Measurements from ENCODE around the gene DKC1. TPM values are rescaled to one million over a fixed set of nuclear protein-coding genes. Genes with fewer than 3 reads are reported as not detected.

The DKC1 gene
- total RNA-seq, 1 experiment from 2014 or later: 107 TPM

DNA sequence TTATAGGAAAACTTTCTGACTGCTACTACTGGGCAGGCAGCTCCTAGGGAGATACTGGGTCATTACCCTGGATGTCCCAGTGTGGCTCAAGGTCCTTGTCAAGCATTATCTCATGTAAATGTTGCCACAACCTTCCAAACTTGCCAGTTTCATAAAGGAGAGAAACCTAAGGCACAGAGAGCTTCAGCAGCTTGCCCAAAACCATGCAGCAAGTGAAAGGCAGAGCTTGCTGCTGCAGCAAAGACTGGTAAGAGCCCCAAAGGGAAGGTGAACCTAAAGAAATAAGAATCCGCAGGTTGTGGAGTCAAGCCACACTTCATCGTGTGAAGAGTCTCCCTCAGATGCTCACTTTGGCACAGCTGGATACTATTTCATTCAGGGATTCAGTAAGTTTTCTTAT, 40.3 kb downstream of the DKC1 start:
- Histone ChIP-seq H3K9me3 (no peaks in the 10 kb centered on the region), H3K36me3 (ENCODE audit: control insufficient read depth, insufficient read depth, low read length) (no peaks in the 10 kb centered on the region), H3K4me1 (peaks cover 33% of the 10 kb centered on the region), H3K27me3 (replicated peaks; ENCODE audit: control insufficient read depth, insufficient read depth, low read length) (no peaks in the 10 kb centered on the region), H3K4me3 (ENCODE audit: low read depth, low read length) (no peak overlapping the region)
- H3K36me3 Mint-ChIP-seq (ENCODE audit: insufficient read depth, unreplicated experiment): no peaks in the 10 kb centered on the region
- intact Hi-C loops (cut with micrococcal nuclease; ENCODE audit: unreplicated experiment): no loop called here
- peaks cover 6% of the 10 kb centered on the region for H3K4me1 Mint-ChIP-seq (ENCODE audit: low read depth, unreplicated experiment)
- no peak overlapping the region for H3K4me3 Mint-ChIP-seq (ENCODE audit: unreplicated experiment)
- no peak for DNase-seq
- no peak for TF ChIP-seq CTCF (IDR thresholded peaks at IDR 0.05; ENCODE audit: insufficient read depth in 1 of 2, low read depth in 1 of 2, low read length in 1 of 2, severe bottlenecking in 1 of 2, unreplicated experiment in 1 of 2)
- ChIA-PET POLR2A (no interaction called here), CTCF (no interaction called here)
- BruUV-seq (replicated peaks): no TSS peak
- no peaks in the 10 kb centered on the region for H3K27me3 Mint-ChIP-seq (ENCODE audit: insufficient read depth, unreplicated experiment)
- no peaks in the 10 kb centered on the region for H3K9me3 Mint-ChIP-seq (ENCODE audit: unreplicated experiment)
- no peak overlapping the region for H3K27ac Mint-ChIP-seq (ENCODE audit: unreplicated experiment)

DNA sequence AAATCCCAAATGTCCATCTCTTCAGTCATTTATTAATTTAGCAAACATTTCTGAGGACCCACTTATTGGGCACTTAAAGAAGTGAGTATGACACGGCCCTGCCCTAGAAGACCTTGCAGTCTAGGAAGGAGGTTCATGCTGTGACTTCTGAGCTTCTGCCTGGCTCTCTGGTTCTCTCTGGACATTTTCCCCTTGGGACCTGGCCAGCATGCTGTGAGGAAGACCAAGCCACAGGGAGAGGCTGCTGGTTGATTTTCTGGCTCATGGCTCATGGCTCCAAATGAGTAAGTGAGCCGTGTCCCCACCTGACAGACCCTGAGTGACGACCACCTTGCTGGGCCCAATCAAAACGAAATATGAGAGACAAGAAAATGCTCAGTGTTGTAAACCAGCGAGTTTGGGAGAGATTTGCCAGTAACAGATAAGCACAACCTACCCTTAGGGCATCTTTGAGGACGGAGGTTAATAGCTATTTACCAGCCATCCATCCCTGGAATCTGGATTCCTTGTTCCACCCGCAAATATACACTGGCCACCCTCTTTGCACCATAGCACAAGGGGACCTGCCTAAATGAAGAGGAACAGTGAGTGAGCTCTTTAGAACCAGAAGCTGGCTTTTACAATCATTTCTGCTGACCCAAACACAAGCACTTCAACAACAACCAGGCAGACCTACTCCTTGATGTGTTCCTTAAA, 41.7 kb downstream of the DKC1 start:
- Histone ChIP-seq H3K27me3 (replicated peaks; ENCODE audit: control insufficient read depth, insufficient read depth, low read length) (no peaks in the 10 kb centered on the region), H3K4me3 (ENCODE audit: low read depth, low read length) (peak overlapping the region; percentile 63), H3K36me3 (ENCODE audit: control insufficient read depth, insufficient read depth, low read length) (no peaks in the 10 kb centered on the region), H3K4me1 (peaks cover 20% of the 10 kb centered on the region), H3K9me3 (no peaks in the 10 kb centered on the region)
- no peaks in the 10 kb centered on the region for H3K36me3 Mint-ChIP-seq (ENCODE audit: insufficient read depth, unreplicated experiment)
- intact Hi-C loops (cut with micrococcal nuclease; ENCODE audit: unreplicated experiment): no loop called here
- TSS peak; percentile 35 for BruUV-seq (replicated peaks)
- no peak overlapping the region for H3K27ac Mint-ChIP-seq (ENCODE audit: unreplicated experiment)
- no peaks in the 10 kb centered on the region for H3K9me3 Mint-ChIP-seq (ENCODE audit: unreplicated experiment)
- no peaks in the 10 kb centered on the region for H3K27me3 Mint-ChIP-seq (ENCODE audit: insufficient read depth, unreplicated experiment)
- no peak for TF ChIP-seq CTCF (IDR thresholded peaks at IDR 0.05; ENCODE audit: insufficient read depth in 1 of 2, low read depth in 1 of 2, low read length in 1 of 2, severe bottlenecking in 1 of 2, unreplicated experiment in 1 of 2)
- H3K4me1 Mint-ChIP-seq (ENCODE audit: low read depth, unreplicated experiment): peaks cover 1% of the 10 kb centered on the region
- ChIA-PET POLR2A (interaction anchor here (0.6 to 1.7 kb wide), 2 partner anchors 13 to 42 kb away, joined by 3 to 4 read pairs; no protein-coding TSS in a partner anchor), CTCF (no interaction called here)
- no peak for DNase-seq
- H3K4me3 Mint-ChIP-seq (ENCODE audit: unreplicated experiment): peak overlapping the region; percentile 87

DNA sequence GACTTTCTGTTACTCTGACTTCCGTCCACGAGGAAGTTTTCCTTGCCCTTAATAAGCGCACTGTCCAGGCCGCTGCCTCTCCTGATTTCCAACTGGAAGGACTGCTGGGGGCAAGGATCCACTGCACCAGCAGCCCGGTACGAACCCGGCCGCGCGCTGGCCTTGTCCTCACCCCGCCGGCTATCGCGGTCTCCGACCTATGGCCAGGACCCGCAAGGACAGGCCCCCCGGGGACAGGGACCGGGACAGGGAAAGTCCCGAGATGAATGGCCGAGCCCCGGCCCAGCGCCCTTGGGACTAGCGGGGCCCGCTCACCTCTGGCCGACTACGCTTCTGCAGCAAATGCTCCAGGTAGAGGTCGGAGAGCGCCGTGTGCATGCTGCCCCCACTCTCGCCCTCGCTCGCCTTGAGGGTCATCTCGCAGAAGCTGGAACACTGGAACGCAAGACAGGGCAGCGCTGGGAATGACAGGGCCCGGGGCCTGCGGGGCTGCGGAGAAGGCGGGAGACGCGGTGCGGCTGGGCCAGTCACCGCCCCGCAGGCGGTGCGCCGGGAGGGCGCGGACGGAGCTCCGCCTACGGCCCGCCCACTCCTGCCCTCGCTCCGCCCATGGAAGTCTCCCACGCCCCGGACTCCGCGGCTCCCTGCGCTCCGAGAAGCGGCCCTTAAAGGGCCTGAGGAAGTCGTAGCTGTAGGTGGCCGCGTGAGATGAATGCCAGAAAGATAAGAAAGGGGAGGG, 42.5 kb downstream of the DKC1 start, which contains the start of gene MPP1:
TSS of gene MPP1 (minus strand) at position 529 of the 739 bp plus-strand sequence. CDS start at position 417, 112 bp downstream.
- H3K36me3 Mint-ChIP-seq (ENCODE audit: insufficient read depth, unreplicated experiment): no peaks in the 10 kb centered on the region
- intact Hi-C loops (cut with micrococcal nuclease; ENCODE audit: unreplicated experiment): loop anchor here (1.0 kb wide), 1 partner anchor 43 kb away; the partner anchor contains the start of gene DKC1
- H3K9me3 Mint-ChIP-seq (ENCODE audit: unreplicated experiment): no peaks in the 10 kb centered on the region
- ChIA-PET POLR2A (interaction anchor here (0.6 to 1.7 kb wide), 4 partner anchors 24 to 1193 kb away, joined by 3 to 4 read pairs (median 4); partner anchors contain the start of gene SLC10A3), CTCF (interaction anchor here (0.6 kb wide), 2 partner anchors 22 to 29 kb away, joined by 3 read pairs; no protein-coding TSS in a partner anchor)
- no TSS peak for BruUV-seq (replicated peaks)
- H3K27ac Mint-ChIP-seq (ENCODE audit: unreplicated experiment): peak within 1 kb of the TSS; percentile 73
- no peaks in the 10 kb centered on the region for H3K4me1 Mint-ChIP-seq (ENCODE audit: low read depth, unreplicated experiment)
- no peak for TF ChIP-seq CTCF (IDR thresholded peaks at IDR 0.05; ENCODE audit: insufficient read depth in 1 of 2, low read depth in 1 of 2, low read length in 1 of 2, severe bottlenecking in 1 of 2, unreplicated experiment in 1 of 2)
- peak within 1 kb of the TSS; percentile 63 for H3K4me3 ChIP-seq (ENCODE audit: low read depth, low read length)
- peaks cover 17% of the 10 kb centered on the region for H3K4me1 ChIP-seq
- H3K9me3 ChIP-seq: no peaks in the 10 kb centered on the region
- peak within 1 kb of the TSS; percentile 87 for H3K4me3 Mint-ChIP-seq (ENCODE audit: unreplicated experiment)
- DNase-seq: peak; percentile 75 to 86
- no peaks in the 10 kb centered on the region for H3K36me3 ChIP-seq (ENCODE audit: control insufficient read depth, insufficient read depth, low read length)
- H3K27me3 ChIP-seq (replicated peaks; ENCODE audit: control insufficient read depth, insufficient read depth, low read length): no peaks in the 10 kb centered on the region
- no peaks in the 10 kb centered on the region for H3K27me3 Mint-ChIP-seq (ENCODE audit: insufficient read depth, unreplicated experiment)

Measured in Caco-2 (cell line).